IMR-90 (cell line): ENCODE results near the gene FAHD1. TPM values are rescaled to one million over a fixed set of nuclear protein-coding genes. Genes with fewer than 3 reads are reported as not detected.

ENCODE experiments used
- ATAC-seq: fragments of 200-7000 bp; cut with Tn5 transposase; 2 replicates; pipeline ENCODE4 v1.9.1; 2020; ENCODE audit warnings: low read depth, mild to moderate bottlenecking, moderate library complexity
- BruUV-seq: library from RNA; stranded (reverse); fragments of 400-500 nt; replicated peaks from 2 replicates; lab custom pipeline; 2021; lab: Mats Ljungman, UMichigan
- CTCF ChIA-PET: fragments of 300-600 bp; formaldehyde crosslinking; extraction: SDS; loops from one replicate; lab custom pipeline; 2021; ENCODE audit warnings: antibody characterized with exemption; lab: Yijun Ruan, JAX
- POLR2A ChIA-PET: fragments of 300-600 bp; sonication (Branson Sonifier 250); formaldehyde crosslinking; loops from one replicate; lab custom pipeline; 2022; ENCODE audit warnings: antibody characterized with exemption; ENCODE audit not compliant: unreplicated experiment; lab: Charles Lee
- DNase-seq: peaks from one replicate; pipeline ENCODE4 v3.0.0; 2013
- H2AFZ ChIP-seq: replicated peaks from 2 replicates; pipeline ENCODE3; 2013; ENCODE audit warnings: low read length, mild to moderate bottlenecking; ENCODE audit not compliant: poor library complexity
- H2AK5ac ChIP-seq: 2 replicates; pipeline ENCODE4 v1.6.1; 2013; ENCODE audit warnings: low read depth, low read length, inconsistent platforms
- H2AK9ac ChIP-seq: replicated peaks from 2 replicates; pipeline ENCODE3; 2013; ENCODE audit warnings: mild to moderate bottlenecking, low read depth, low read length, moderate library complexity; ENCODE audit not compliant: poor library complexity
- H2BK120ac ChIP-seq: 2 replicates; pipeline ENCODE4 v1.6.1; 2013; ENCODE audit warnings: low read depth, low read length, inconsistent platforms
- H2BK15ac ChIP-seq: 3 replicates; pipeline ENCODE4 v1.6.1; 2013; ENCODE audit warnings: low read depth, low read length, inconsistent platforms
- H2BK20ac ChIP-seq: 2 replicates; pipeline ENCODE4 v1.6.1; 2013; ENCODE audit warnings: low read depth, mild to moderate bottlenecking, inconsistent platforms, low read length, moderate library complexity
- H2BK5ac ChIP-seq: 2 replicates; pipeline ENCODE4 v1.6.1; 2013; ENCODE audit warnings: mild to moderate bottlenecking, low read depth, low read length, inconsistent platforms; ENCODE audit not compliant: poor library complexity, severe bottlenecking
- H3K14ac ChIP-seq: replicated peaks from 2 replicates; pipeline ENCODE4 v1.6.1; 2013; ENCODE audit warnings: low read depth, low read length, inconsistent platforms
- H3K18ac ChIP-seq: 2 replicates; pipeline ENCODE4 v1.6.1; 2013; ENCODE audit warnings: low read depth, low read length, control low read depth
- H3K23ac ChIP-seq: 2 replicates; pipeline ENCODE4 v1.6.1; 2013; ENCODE audit warnings: low read depth, low read length, inconsistent platforms
- H3K27ac ChIP-seq: 2 replicates; pipeline ENCODE4 v1.5.1; 2013; ENCODE audit warnings: mild to moderate bottlenecking, control low read depth, low read length; ENCODE audit not compliant: insufficient read depth
- H3K27me3 ChIP-seq: 2 replicates; pipeline ENCODE4 v1.6.1; 2013; ENCODE audit warnings: low read length; ENCODE audit not compliant: control insufficient read depth, insufficient read depth
- H3K36me3 ChIP-seq: 2 replicates; pipeline ENCODE4 v1.6.1; 2013; ENCODE audit warnings: low read length, mixed read lengths; ENCODE audit not compliant: control insufficient read depth, insufficient read depth
- H3K4ac ChIP-seq: 2 replicates; pipeline ENCODE4 v1.6.1; 2013; ENCODE audit warnings: low read depth, low read length, inconsistent platforms
- H3K4me1 ChIP-seq: 2 replicates; pipeline ENCODE4 v1.6.1; 2013; ENCODE audit warnings: low read length, mixed read lengths; ENCODE audit not compliant: control insufficient read depth, insufficient read depth
- H3K4me2 ChIP-seq: 2 replicates; pipeline ENCODE4 v1.6.1; 2013; ENCODE audit warnings: low read depth, mild to moderate bottlenecking, control low read depth, low read length, moderate library complexity
- H3K4me3 ChIP-seq: 2 replicates; pipeline ENCODE4 v1.5.1; 2013; ENCODE audit warnings: low read depth, mild to moderate bottlenecking, control low read depth, low read length, moderate library complexity; ENCODE audit not compliant: insufficient read depth
- H3K56ac ChIP-seq: 2 replicates; pipeline ENCODE4 v1.6.1; 2013; ENCODE audit warnings: low read length, inconsistent platforms; ENCODE audit not compliant: insufficient read depth; ENCODE audit errors: extremely low read depth
- H3K79me1 ChIP-seq, 2 experiments: 2 replicates each; pipeline ENCODE4 v1.6.1; 2013; ENCODE audit warnings: low read length in 2 of 2, inconsistent platforms in 1 of 2, low read depth in 1 of 2
- H3K9ac ChIP-seq: 2 replicates; pipeline ENCODE4 v1.6.1; 2013; ENCODE audit warnings: low read depth, low read length, control low read depth
- H3K9me1 ChIP-seq: 2 replicates; pipeline ENCODE4 v1.6.1; 2013; ENCODE audit warnings: low read length, inconsistent platforms; ENCODE audit not compliant: insufficient read depth
- H3K9me3 ChIP-seq: 2 replicates; pipeline ENCODE4 v1.6.1; 2013; ENCODE audit warnings: low read length; ENCODE audit not compliant: control insufficient read depth, insufficient read depth
- H4K20me1 ChIP-seq: 2 replicates; pipeline ENCODE4 v1.6.1; 2013; ENCODE audit warnings: low read length, inconsistent platforms; ENCODE audit not compliant: insufficient read depth
- H4K5ac ChIP-seq: 2 replicates; pipeline ENCODE4 v1.6.1; 2013; ENCODE audit warnings: mild to moderate bottlenecking, low read depth, low read length, control low read depth
- H4K8ac ChIP-seq, 2 experiments: 2 replicates each; pipeline ENCODE4 v1.6.1; 2013; ENCODE audit warnings: low read depth in 2 of 2, low read length in 2 of 2, control low read depth in 1 of 2, inconsistent platforms in 1 of 2
- H4K91ac ChIP-seq: 2 replicates; pipeline ENCODE4 v1.6.1; 2013; ENCODE audit warnings: low read depth, low read length, inconsistent platforms; ENCODE audit not compliant: insufficient read depth
- CEBPB ChIP-seq: IDR thresholded peaks from 2 replicates; pipeline ENCODE4 v1.6.1; 2012; ENCODE audit warnings: low read depth, low read length, improper control_type of control experiment
- CTCF ChIP-seq: conservative IDR thresholded peaks from 2 replicates; pipeline ENCODE4 v1.5.1; 2012; ENCODE audit warnings: mild to moderate bottlenecking, low read depth, low read length, improper control_type of control experiment
- ELK1 ChIP-seq: fragments of 150-350 bp; IDR thresholded peaks from 2 replicates; pipeline ENCODE4 v1.6.1; 2016; ENCODE audit warnings: low read depth, mild to moderate bottlenecking, low read length, moderate library complexity, borderline replicate concordance
- MXI1 ChIP-seq: IDR thresholded peaks from 2 replicates; pipeline ENCODE4 v1.6.1; 2012; ENCODE audit warnings: low read depth, mild to moderate bottlenecking, low read length, moderate library complexity, borderline replicate concordance
- NFE2L2 ChIP-seq: fragments of 150-350 bp; IDR thresholded peaks from 2 replicates; pipeline ENCODE4 v1.6.1; 2016; ENCODE audit warnings: low read depth, mild to moderate bottlenecking, low read length
- POLR2A ChIP-seq: IDR thresholded peaks from 2 replicates; pipeline ENCODE4 v1.6.1; 2012; ENCODE audit warnings: mild to moderate bottlenecking, low read depth, low read length
- USF2 ChIP-seq: fragments of 150-350 bp; IDR thresholded peaks from 2 replicates; pipeline ENCODE4 v1.6.1; 2017; ENCODE audit warnings: mild to moderate bottlenecking, antibody characterized with exemption, low read length, low read depth
- WGBS, 2 experiments: methylation state at CpG; one replicate each; pipeline versions ENCODE4 v1.1.5 to v1.1.7; 2013; ENCODE audit warnings: missing lambda C conversion rate in 2 of 2; ENCODE audit not compliant: insufficient read length in 1 of 2; ENCODE audit errors: extremely low coverage in 2 of 2; 5-methylcytosine and 5-hydroxymethylcytosine counted together
- dilution Hi-C: fragments of 300-500 bp; cut with HindIII; formaldehyde crosslinking; loops from one replicate; pipeline ENCODE4 v1.14.3; 2018; ENCODE audit warnings: low sequenced_read_pairs; ENCODE audit not compliant: unreplicated experiment
- in situ Hi-C: fragments of 300-500 bp; cut with MboI; formaldehyde crosslinking; loops from 3 replicates; pipeline ENCODE4 v1.14.3; 2019; ENCODE audit warnings: low sequenced_read_pairs, inconsistent platforms, mixed read lengths
- intact Hi-C: fragments of 100-400 bp; cut with micrococcal nuclease; formaldehyde crosslinking; loops from 2 replicates; pipeline ENCODE4 v1.10.0; 2022
- polyA plus RNA-seq, 3 experiments: library from polyadenylated mRNA; depleted of rRNA; stranded (reverse); fragments of >200 nt; gene quantifications; 2 replicates each; pipeline ENCODE4 v1.2.3, GENCODE V29; 2012; ENCODE audit warnings: low replicate concordance in 1 of 3
- total RNA-seq: library from RNA; depleted of rRNA; stranded (reverse); fragments of >200 nt; gene quantifications from 2 replicates; pipeline ENCODE4 v1.2.3, GENCODE V29; 2012

FAHD1 gene
- total and polyA plus RNA-seq, 2 of the 4 experiments (the other 2 are of a cell fraction), result 65.3 to 85.9 TPM

GRCh38 chr16:1778200-1779179 lies 48.5 kb upstream of the FAHD1 start:
- peaks cover 31% of the 10 kb centered on the region for H3K36me3 ChIP-seq
- ChIA-PET POLR2A (no interaction called here), CTCF (no interaction called here)

More at GRCh38 chr16:1778200-1779179, 48.5 kb upstream of the FAHD1 start:
- Histone ChIP-seq H3K4me2 (no peak overlapping the region), H2BK5ac (no peak overlapping the region), H2AK5ac (no peak overlapping the region), H3K4me3 (no peak overlapping the region), H3K27ac (no peak overlapping the region), H3K9ac (no peak overlapping the region), H4K20me1 (peaks cover 16% of the 10 kb centered on the region), H3K27me3 (no peaks in the 10 kb centered on the region), H3K18ac (no peak overlapping the region), H3K9me3 (no peaks in the 10 kb centered on the region), H4K91ac (no peak overlapping the region), H3K4ac (no peak overlapping the region), H3K56ac (no peak overlapping the region), H2AFZ (peak overlapping the region; percentile 52), H4K8ac (no peak overlapping the region), H3K4me1 (peaks cover 11% of the 10 kb centered on the region), H3K14ac (no peak overlapping the region), H2BK15ac (no peak overlapping the region), H3K79me1 (peaks cover 9 to 61% of the 10 kb centered on the region in 2 experiments), H4K5ac (no peak overlapping the region), H2BK20ac (no peak overlapping the region), H2BK120ac (no peak overlapping the region), H2AK9ac (peak overlapping the region; percentile 52), H3K23ac (no peak overlapping the region), H3K9me1 (peaks cover 7% of the 10 kb centered on the region; the same call in 1 of the 2 replicates)
- DNase-seq (no peak), ATAC-seq (no peak)
- dilution Hi-C loops (no loop called here), in situ Hi-C loops (no loop called here), intact Hi-C loops (no loop called here)
- TF ChIP-seq NFE2L2 (no peak), CTCF (no peak), ELK1 (no peak), USF2 (no peak), MXI1 (no peak), CEBPB (no peak), POLR2A (no peak)
- WGBS, 2 experiments, result 84% methylated on average over 12 of the region's 34 CpGs; no CpG with 5 or more reads in 1 of the 2 experiments
- BruUV-seq, result no TSS peak
